Ectodermal cell (in vitro differentiated cells): ENCODE data around the gene CLDN5.

Source experiments
- H3K27ac ChIP-seq: 2 replicates; pipeline ENCODE4 v1.7.0; 2013; ENCODE audit warnings: mild to moderate bottlenecking, low read depth, low read length; ENCODE audit not compliant: insufficient read depth, poor library complexity, severe bottlenecking
- H3K27me3 ChIP-seq: 2 replicates; pipeline ENCODE4 v1.7.0; 2013; ENCODE audit warnings: mild to moderate bottlenecking, low read length; ENCODE audit not compliant: insufficient read depth, control insufficient read depth, poor library complexity, severe bottlenecking
- H3K36me3 ChIP-seq: one replicate; pipeline ENCODE4 v1.7.0; 2013; ENCODE audit warnings: low read length; ENCODE audit not compliant: control insufficient read depth, insufficient read depth
- H3K4me1 ChIP-seq: one replicate; pipeline ENCODE4 v1.7.0; 2013; ENCODE audit warnings: low read length; ENCODE audit not compliant: control insufficient read depth, insufficient read depth
- H3K4me3 ChIP-seq: 2 replicates; pipeline ENCODE4 v1.7.0; 2013; ENCODE audit warnings: low read depth, low read length, control low read depth; ENCODE audit not compliant: insufficient read depth
- H3K9me3 ChIP-seq: 2 replicates; pipeline ENCODE4 v1.7.0; 2013; ENCODE audit warnings: mild to moderate bottlenecking, low read length, moderate library complexity; ENCODE audit not compliant: control insufficient read depth
- WGBS, 2 experiments: methylation state at CpG; one replicate each; pipeline ENCODE4 v1.1.7; 2013; ENCODE audit warnings: missing lambda C conversion rate in 2 of 2; 5-methylcytosine and 5-hydroxymethylcytosine counted together

CLDN5 gene

DNA sequence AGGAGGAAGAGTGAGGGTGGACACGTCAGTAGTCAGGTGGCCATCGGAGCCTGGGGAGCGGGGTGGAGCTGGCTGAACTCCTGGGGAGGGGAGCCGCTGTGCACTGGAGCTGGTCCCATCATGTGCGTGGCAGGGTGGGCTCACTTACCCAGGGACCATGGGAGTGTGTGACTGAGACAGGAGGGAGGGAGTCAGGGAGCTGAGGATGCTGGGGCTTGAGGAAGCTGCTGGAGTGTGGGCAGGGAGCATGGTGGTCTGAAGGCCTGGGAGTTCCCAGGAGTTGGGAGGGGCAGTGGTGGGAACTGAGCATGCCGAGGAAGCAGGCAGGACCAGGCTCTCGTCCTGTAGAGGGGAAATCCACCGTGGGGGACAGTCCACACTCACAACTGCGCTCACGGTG is 18.0 kb downstream of the CLDN5 start:
- H3K4me1 ChIP-seq: no peaks in the 10 kb centered on the region
- H3K4me3 ChIP-seq: no peak overlapping the region
- 84 to 86% methylated on average over 10 of the region's 10 CpGs for WGBS, 2 experiments
- no peak overlapping the region for H3K27ac ChIP-seq
- no peaks in the 10 kb centered on the region for H3K27me3 ChIP-seq
- no peaks in the 10 kb centered on the region for H3K9me3 ChIP-seq
- peaks cover 9% of the 10 kb centered on the region for H3K36me3 ChIP-seq

- H3K27me3 ChIP-seq: no peaks in the 10 kb centered on the region
- H3K4me1 ChIP-seq: no peaks in the 10 kb centered on the region
- no peak overlapping the region for H3K4me3 ChIP-seq
- 91 to 96% methylated on average over 5 of the region's 5 CpGs for WGBS, 2 experiments
- H3K27ac ChIP-seq: no peak overlapping the region
- peaks cover 9% of the 10 kb centered on the region for H3K36me3 ChIP-seq
- no peaks in the 10 kb centered on the region for H3K9me3 ChIP-seq
Measured at GRCh38 chr22:19505735-19506126, 18.5 kb downstream of the CLDN5 start.

DNA sequence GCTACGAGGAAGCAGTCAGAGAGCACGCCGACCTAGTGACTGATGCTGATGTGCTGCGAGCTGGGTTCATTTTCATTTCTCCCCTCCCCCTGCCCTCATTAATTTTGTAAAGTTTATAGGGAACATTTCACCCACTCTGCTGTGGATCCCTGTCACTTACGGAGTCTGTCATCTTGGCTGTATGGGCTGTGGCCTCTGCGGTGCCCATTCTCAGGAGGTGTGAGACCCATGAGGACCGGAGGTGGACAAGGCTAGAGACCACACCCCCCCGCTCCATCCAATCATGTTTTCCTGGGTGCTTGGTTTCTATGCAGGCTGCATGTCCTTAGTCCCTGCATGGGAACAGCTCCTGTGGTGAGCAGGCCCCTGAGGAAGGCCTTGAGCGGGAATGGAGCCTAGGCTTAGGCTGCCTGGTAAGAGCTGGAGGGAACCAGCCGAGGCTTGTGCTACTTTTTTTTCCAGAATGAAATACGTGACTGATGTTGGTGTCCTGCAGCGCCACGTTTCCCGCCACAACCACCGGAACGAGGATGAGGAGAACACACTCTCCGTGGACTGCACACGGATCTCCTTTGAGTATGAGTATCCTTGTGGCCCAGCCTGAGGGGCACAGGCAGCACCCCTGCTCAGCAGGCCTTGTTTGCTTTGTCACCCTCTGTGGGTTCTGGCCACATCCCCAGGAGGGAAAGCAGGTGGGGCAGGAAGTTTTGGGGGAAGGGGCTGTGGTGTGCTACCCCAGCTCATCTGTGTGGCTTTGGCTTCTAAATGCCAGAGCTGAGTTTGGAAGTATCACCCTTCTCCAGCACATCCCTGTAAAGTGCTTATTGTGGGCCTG is 19.1 kb downstream of the CLDN5 start:
- Histone ChIP-seq H3K9me3 (no peaks in the 10 kb centered on the region), H3K36me3 (peaks cover 9% of the 10 kb centered on the region), H3K4me1 (no peaks in the 10 kb centered on the region), H3K27ac (no peak overlapping the region), H3K4me3 (no peak overlapping the region), H3K27me3 (no peaks in the 10 kb centered on the region)
- WGBS, 2 experiments: 92% methylated on average over 18 of the region's 18 CpGs

GRCh38 chr22:19503869-19504268 is 20.3 kb downstream of the CLDN5 start:
- H3K9me3 ChIP-seq: no peaks in the 10 kb centered on the region
- no peaks in the 10 kb centered on the region for H3K4me1 ChIP-seq
- no peaks in the 10 kb centered on the region for H3K27me3 ChIP-seq
- 90% methylated on average over 9 of the region's 9 CpGs for WGBS, 2 experiments
- no peak overlapping the region for H3K4me3 ChIP-seq
- no peak overlapping the region for H3K27ac ChIP-seq
- H3K36me3 ChIP-seq: peaks cover 9% of the 10 kb centered on the region

DNA sequence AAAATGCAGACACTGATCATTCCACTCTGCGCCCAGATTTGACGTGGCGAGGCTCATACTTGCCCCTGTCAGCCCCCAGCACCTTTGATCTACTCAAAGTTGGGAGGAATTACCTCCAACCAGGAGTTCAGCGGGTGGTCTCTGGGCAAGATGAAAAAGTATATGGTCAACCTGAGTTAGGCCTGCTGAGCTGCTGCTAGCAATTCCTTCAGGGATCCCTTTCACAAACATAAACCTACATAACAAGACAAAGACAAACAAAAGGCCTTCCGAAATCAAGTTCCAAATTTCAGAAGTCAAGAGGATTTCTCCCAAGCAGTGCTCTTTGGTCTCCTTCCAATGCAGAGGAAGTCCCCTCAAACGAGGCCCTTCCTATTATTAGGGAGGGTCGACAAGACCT is 20.8 kb downstream of the CLDN5 start:
- Histone ChIP-seq H3K4me3 (no peak overlapping the region), H3K36me3 (peaks cover 9% of the 10 kb centered on the region), H3K9me3 (no peaks in the 10 kb centered on the region), H3K27ac (no peak overlapping the region), H3K27me3 (no peaks in the 10 kb centered on the region), H3K4me1 (no peaks in the 10 kb centered on the region)
- 81 to 87% methylated on average over 7 of the region's 7 CpGs for WGBS, 2 experiments

DNA sequence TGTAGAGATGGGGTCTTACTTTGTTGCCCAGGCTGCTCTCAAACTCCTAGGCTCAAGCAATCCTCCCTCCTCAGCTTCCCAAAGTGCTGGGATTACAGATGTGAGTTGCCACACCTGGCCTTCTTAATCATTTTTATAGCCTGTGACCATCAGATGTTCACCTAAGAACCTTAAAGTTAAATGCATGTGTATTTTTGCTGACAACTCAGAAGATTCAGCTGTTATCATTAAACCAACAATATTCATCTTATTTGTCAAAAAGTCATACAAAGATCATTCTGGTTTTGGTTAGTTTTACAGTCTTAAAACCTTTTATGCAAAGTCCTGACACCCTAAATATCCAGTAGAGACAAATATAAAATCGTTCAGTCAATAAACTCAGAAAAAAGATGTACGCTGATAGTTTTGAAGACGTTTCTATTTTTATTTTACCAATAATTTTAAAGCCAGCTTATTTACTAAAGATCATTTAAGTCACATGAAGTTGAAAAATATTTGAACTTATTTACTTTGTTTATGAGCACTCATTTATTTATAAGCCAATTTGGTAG is 22.2 kb downstream of the CLDN5 start:
- H3K27me3 ChIP-seq: no peaks in the 10 kb centered on the region
- no peaks in the 10 kb centered on the region for H3K9me3 ChIP-seq
- H3K36me3 ChIP-seq: peaks cover 1% of the 10 kb centered on the region
- no peak overlapping the region for H3K27ac ChIP-seq
- H3K4me3 ChIP-seq: no peak overlapping the region
- H3K4me1 ChIP-seq: no peaks in the 10 kb centered on the region
- WGBS, 2 experiments: 100% methylated on average over 1 to 3 of the region's 3 CpGs

GRCh38 chr22:19499880-19500242 is 24.3 kb downstream of the CLDN5 start:
- Histone ChIP-seq H3K27me3 (no peaks in the 10 kb centered on the region), H3K36me3 (peaks cover 9% of the 10 kb centered on the region)
- 94 to 96% methylated on average over 4 of the region's 4 CpGs for WGBS, 2 experiments

GRCh38 chr22:19499236-19499879 is 24.9 kb downstream of the CLDN5 start:
- H3K4me3 ChIP-seq: no peak overlapping the region
- no peaks in the 10 kb centered on the region for H3K9me3 ChIP-seq
- H3K4me1 ChIP-seq: no peaks in the 10 kb centered on the region
- H3K27ac ChIP-seq: no peak overlapping the region
- H3K36me3 ChIP-seq: peaks cover 14% of the 10 kb centered on the region
- WGBS, 2 experiments: 93 to 97% methylated on average over 7 of the region's 7 CpGs
- no peaks in the 10 kb centered on the region for H3K27me3 ChIP-seq

More at GRCh38 chr22:19499880-19500242, 24.3 kb downstream of the CLDN5 start:
- no peak overlapping the region for H3K4me3 ChIP-seq
- H3K4me1 ChIP-seq: no peaks in the 10 kb centered on the region
- H3K9me3 ChIP-seq: no peaks in the 10 kb centered on the region
- H3K27ac ChIP-seq: no peak overlapping the region

DNA sequence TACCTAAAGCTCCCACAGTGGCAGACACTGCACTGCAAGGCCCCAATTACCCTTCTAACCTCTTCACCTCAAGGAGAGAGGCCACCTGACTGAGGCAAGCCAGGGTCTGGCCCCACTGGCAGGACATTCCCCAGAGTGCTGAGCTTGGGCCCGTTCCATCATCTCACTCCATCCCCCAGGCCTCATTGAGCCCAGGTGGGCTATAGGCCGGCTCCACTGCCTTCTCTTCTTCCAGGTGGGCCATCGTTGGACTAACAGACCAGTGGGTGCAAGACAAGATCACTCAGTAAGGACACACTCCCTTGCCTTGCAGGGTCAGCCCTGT is 25.4 kb downstream of the CLDN5 start:
- peaks cover 17% of the 10 kb centered on the region for H3K36me3 ChIP-seq
- no peaks in the 10 kb centered on the region for H3K27me3 ChIP-seq
- no peaks in the 10 kb centered on the region for H3K9me3 ChIP-seq
- WGBS, 2 experiments: 94 to 97% methylated on average over 3 of the region's 3 CpGs
- H3K4me3 ChIP-seq: no peak overlapping the region
- H3K4me1 ChIP-seq: no peaks in the 10 kb centered on the region
- no peak overlapping the region for H3K27ac ChIP-seq

GRCh38 chr22:19498154-19498865 is 25.9 kb downstream of the CLDN5 start:
- Histone ChIP-seq H3K27me3 (no peaks in the 10 kb centered on the region), H3K4me1 (no peaks in the 10 kb centered on the region), H3K27ac (no peak overlapping the region), H3K9me3 (no peaks in the 10 kb centered on the region), H3K4me3 (no peak overlapping the region), H3K36me3 (peaks cover 17% of the 10 kb centered on the region)
- WGBS, 2 experiments: 95% methylated on average over 7 of the region's 7 CpGs
